ENCODE data around the gene KANK3.

DNA sequence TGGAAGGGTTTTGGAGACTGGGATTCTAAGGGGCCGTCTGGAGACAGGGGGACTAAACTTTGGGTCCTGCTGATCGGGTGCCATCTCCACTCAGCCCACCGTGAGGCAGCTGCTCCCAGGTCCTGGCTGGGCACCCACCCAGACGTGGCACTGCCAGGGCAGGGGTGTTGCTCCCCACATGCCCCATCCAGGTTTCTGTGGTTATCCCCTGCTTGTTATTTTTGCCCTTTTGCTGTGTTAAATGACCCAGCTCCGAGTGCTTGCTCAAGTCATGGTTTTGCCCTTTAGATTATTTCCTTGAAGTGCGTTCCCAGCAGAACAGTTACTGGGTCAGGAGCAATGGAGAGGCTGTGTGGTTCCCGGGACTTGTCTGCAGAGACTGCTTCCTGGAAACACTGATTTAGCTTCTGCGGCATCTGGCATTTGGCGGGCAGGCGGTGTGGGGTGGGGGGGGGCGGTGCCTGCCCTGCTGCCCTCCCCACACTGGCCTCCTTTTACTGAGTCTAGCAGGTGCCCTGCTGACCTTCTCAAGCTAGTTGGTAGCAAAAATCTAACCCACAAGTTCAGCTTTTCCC lies 49.0 kb upstream of the KANK3 start:
- no peak for TF ChIP-seq POLR2AphosphoS5 (IDR thresholded peaks at IDR 0.05; ENCODE audit: low read depth, low read length)
- TF ChIP-seq POLR2A (IDR thresholded peaks at IDR 0.05; ENCODE audit: low read depth, low read length): no peak
- no peak for TF ChIP-seq TAF1 (IDR thresholded peaks at IDR 0.05; ENCODE audit: borderline replicate concordance, low read depth, low read length)
